Measurements from ENCODE around the gene TBX15. TPM values are rescaled to one million over a fixed set of nuclear protein-coding genes. Genes with fewer than 3 reads are reported as not detected.

The TBX15 gene
- total RNA-seq, 2 experiments from 2014 or later = not detected

DNA sequence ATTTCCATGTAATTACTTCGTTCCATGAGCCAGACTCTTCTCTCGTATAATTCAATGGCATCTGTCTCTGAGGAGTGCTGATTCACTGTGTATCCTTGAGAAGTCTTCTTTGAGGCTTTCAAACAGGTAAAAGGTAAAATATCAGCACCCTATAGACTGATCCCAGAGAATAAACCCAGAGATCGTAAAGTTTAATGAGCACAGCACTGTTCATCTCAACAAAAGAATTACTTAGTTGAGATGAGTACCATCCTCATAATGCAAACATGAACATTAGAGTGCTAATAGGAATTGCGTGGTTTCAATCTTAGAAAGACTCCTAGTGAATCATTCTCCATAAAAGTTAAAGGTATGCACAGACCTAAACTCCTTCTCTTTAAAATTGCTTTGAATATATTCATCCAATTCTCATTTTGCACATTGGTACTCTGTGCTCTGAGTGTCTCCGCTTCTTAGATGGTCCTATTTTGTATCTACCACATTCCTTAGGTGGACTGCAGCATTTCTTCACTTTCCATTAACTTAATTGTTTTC, 97.2 kb downstream of the TBX15 start:
- POLR2A ChIA-PET = no interaction called here
- peaks cover 5% of the 10 kb centered on the region for H3K9me3 Mint-ChIP-seq
- H3K36me3 Mint-ChIP-seq (ENCODE audit: low read depth) = no peaks in the 10 kb centered on the region
- no peak overlapping the region for H3K4me3 Mint-ChIP-seq
- CTCF ChIA-PET = no interaction called here
- DNase-seq = no peak
- no peaks in the 10 kb centered on the region for H3K27me3 Mint-ChIP-seq
- H3K27ac Mint-ChIP-seq = no peak overlapping the region
- no peaks in the 10 kb centered on the region for H3K4me1 Mint-ChIP-seq

DNA sequence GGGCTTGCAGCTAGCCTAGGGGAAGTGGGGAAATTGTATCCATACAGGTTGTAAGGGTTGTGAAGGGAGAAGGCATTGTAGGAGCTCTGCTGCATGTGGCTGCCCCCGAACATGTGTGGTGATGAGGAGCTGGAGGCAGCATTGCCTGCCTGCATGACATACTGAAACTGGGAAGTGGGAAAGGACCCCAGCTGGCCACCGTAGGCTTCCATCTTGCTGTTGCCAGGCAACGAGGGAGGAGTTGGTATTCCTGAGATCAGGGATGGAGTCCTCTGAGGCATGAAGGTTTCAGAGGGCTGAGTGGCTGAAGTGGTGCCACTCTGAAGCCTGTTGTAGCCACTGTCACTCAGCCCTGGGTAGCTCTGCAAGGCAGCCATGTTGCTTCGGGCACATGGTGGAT, 103.2 kb downstream of the TBX15 start:
- no peak overlapping the region for H3K27ac Mint-ChIP-seq
- POLR2A ChIA-PET = no interaction called here
- H3K9me3 Mint-ChIP-seq = no peaks in the 10 kb centered on the region
- H3K36me3 Mint-ChIP-seq (ENCODE audit: low read depth) = no peaks in the 10 kb centered on the region
- H3K27me3 Mint-ChIP-seq = no peaks in the 10 kb centered on the region
- CTCF ChIA-PET = no interaction called here
- no peak overlapping the region for H3K4me3 Mint-ChIP-seq
- H3K4me1 Mint-ChIP-seq = no peaks in the 10 kb centered on the region
- DNase-seq = no peak

DNA sequence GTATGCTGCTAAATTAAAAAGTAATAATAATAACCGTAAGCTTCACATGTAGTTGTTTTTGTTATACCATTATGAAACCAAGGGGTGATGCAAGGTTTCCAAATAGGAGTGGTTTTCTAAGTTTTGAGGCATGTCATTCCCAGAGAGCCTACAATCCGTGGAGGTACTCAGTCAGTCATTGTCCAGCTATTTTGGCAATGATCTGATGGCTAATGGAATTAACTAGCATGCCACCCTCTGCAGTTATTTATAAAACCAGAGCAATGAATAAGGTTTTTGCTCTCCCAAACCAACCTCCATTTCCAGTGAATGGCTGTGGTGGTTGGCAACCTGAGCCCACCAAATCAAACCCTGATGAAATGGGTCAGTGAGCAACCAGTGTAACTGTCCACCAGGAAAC, 106.4 kb downstream of the TBX15 start:
- DNase-seq = no peak
- H3K9me3 Mint-ChIP-seq = no peaks in the 10 kb centered on the region
- H3K4me1 Mint-ChIP-seq = no peaks in the 10 kb centered on the region
- CTCF ChIA-PET = no interaction called here
- no peaks in the 10 kb centered on the region for H3K36me3 Mint-ChIP-seq (ENCODE audit: low read depth)
- no peak overlapping the region for H3K4me3 Mint-ChIP-seq
- H3K27ac Mint-ChIP-seq = no peak overlapping the region
- no peaks in the 10 kb centered on the region for H3K27me3 Mint-ChIP-seq
- POLR2A ChIA-PET = no interaction called here

DNA sequence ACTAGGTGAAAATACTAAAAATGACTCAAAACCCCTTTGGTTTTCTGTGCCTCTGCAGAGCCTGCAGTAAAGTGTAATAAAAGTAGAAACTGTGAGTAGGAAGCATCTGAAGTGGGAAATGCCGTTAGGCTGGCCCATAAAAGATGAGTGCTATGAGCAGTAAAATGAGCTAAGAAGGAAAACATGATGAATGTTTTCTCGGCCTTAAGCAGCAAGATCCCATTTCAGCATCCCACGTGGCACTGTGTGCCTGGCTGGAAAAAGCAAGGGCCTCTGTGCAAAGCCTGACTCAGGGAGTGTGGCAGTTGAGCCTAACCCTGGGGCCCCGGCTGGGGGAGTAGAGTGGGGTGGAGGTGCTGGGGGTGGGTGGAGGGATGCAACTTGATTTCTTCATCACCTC, 109.5 kb downstream of the TBX15 start:
- Mint-ChIP-seq H3K36me3 (ENCODE audit: low read depth) (no peaks in the 10 kb centered on the region), H3K9me3 (no peaks in the 10 kb centered on the region), H3K4me1 (no peaks in the 10 kb centered on the region), H3K27ac (no peak overlapping the region), H3K4me3 (no peak overlapping the region), H3K27me3 (no peaks in the 10 kb centered on the region)
- POLR2A ChIA-PET = no interaction called here
- no peak for DNase-seq
- CTCF ChIA-PET = no interaction called here

DNA sequence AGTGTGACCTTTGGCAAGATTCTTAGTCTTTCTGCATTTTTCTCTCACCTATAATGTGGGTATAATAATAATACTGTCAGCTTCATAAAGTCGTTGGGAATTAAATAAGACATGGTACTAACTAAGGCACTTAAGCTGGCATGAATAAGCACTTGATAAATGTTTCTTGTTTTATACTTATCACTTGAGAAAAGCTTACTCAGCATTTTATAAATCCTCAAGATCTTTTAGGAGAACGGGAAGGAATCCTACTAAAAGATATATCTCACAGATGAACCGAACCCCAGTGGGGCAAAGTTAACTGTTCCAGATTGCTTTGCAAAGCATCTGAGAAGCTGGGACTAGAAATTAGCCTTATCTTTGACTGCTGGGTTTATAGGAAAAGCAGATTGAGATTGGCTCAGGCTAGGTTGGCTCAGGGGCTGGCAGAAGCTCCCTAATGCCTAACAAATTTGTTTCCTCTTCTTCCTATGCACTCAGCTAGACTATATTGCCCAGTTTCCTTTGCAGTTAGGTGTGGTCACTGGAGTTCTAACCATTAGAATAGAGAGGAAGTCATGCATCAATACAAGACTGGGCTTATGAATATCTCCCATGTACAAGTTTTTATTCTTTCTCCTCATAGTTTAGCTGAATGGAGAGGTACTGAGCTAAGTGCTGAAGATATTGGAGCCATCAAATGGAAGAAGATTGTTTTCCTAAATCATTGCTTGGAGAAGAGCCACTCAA, 110.3 kb downstream of the TBX15 start:
- Mint-ChIP-seq H3K9me3 (no peaks in the 10 kb centered on the region), H3K27ac (no peak overlapping the region), H3K4me3 (no peak overlapping the region), H3K4me1 (no peaks in the 10 kb centered on the region), H3K36me3 (ENCODE audit: low read depth) (no peaks in the 10 kb centered on the region), H3K27me3 (no peaks in the 10 kb centered on the region)
- ChIA-PET CTCF (no interaction called here), POLR2A (no interaction called here)
- DNase-seq = no peak

DNA sequence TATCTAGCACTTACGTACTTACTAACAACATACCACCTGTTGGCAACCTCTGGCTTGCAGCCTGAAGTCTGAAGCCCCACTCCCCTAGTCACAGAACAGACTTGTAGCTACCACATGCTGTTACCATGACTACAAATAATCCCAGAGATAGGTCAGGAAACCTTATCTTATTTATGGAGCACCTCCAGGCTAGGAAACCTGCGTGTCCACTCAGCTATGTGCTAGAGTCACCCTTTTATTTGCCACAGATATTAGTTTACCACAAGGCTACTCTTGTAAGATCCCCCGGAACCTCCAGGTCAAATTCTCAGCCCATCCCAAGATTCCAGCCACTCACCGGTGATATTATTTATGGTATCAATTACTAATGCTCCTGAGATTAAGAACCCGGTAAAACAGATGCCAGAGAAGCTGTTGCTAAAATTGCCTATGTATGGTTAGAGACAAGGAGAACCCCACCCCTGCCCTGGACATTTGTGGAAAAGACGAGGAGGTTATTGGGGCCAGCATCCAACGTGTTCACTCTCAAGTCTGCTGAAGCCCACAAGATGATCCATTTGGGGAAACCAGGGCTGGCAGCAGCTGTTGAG, 116.5 kb downstream of the TBX15 start:
- CTCF ChIA-PET = no interaction called here

DNA sequence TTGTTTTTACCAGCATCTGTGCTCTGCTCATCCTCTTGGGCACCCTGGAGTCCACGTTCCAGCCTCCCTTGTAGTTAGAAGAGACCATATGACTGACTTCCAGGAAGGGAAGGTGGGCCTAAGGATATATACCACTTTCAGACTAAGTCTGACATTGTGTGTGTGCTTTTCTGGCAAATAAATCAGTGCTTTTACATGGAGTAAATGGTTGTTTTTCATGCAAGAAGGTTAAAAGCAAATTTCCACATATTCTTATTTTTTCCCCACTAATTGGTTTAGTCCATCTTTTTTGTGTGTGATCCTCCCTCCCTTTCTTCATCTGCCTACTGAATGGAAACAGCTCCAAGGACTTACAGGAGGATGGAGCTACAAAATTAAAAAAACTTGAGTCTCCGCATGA, 119.8 kb downstream of the TBX15 start:
- CTCF ChIA-PET = no interaction called here
- no peak for DNase-seq
- Mint-ChIP-seq H3K27ac (no peak overlapping the region), H3K27me3 (no peaks in the 10 kb centered on the region), H3K4me3 (no peak overlapping the region), H3K9me3 (peaks cover 8% of the 10 kb centered on the region), H3K36me3 (ENCODE audit: low read depth) (no peaks in the 10 kb centered on the region), H3K4me1 (no peaks in the 10 kb centered on the region)
- POLR2A ChIA-PET = no interaction called here

More for the DNA sequence above, 116.5 kb downstream of the TBX15 start:
- H3K4me1 Mint-ChIP-seq = no peaks in the 10 kb centered on the region
- no peaks in the 10 kb centered on the region for H3K9me3 Mint-ChIP-seq
- no peak overlapping the region for H3K4me3 Mint-ChIP-seq
- H3K27ac Mint-ChIP-seq = no peak overlapping the region
- no peak for DNase-seq
- H3K36me3 Mint-ChIP-seq (ENCODE audit: low read depth) = no peaks in the 10 kb centered on the region
- H3K27me3 Mint-ChIP-seq = no peaks in the 10 kb centered on the region
- POLR2A ChIA-PET = no interaction called here

DNA sequence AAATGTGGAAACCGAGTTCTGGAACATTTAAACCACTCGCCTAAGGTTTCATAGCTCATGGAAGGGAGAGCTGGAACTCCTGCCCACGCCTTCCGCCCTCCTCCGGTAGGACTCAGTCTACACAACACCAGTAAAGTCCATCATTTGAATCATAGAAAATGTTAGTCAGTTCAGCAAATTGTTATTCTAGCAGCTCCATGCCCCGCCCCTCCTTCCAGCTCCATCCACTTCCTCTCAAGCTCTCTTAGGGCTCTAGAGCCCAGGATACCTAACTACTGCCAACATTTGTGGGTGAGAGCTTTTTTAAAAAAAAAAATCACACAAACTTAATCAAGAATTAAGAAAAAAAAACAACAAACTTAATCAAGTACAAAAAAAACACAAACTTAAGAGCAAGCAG, 121.8 kb downstream of the TBX15 start:
- H3K36me3 Mint-ChIP-seq (ENCODE audit: low read depth) = no peaks in the 10 kb centered on the region
- H3K4me1 Mint-ChIP-seq = no peaks in the 10 kb centered on the region
- no peak for DNase-seq
- H3K27me3 Mint-ChIP-seq = no peaks in the 10 kb centered on the region
- CTCF ChIA-PET = no interaction called here
- no peak overlapping the region for H3K4me3 Mint-ChIP-seq
- POLR2A ChIA-PET = no interaction called here
- H3K27ac Mint-ChIP-seq = no peak overlapping the region
- H3K9me3 Mint-ChIP-seq = peaks cover 8% of the 10 kb centered on the region

DNA sequence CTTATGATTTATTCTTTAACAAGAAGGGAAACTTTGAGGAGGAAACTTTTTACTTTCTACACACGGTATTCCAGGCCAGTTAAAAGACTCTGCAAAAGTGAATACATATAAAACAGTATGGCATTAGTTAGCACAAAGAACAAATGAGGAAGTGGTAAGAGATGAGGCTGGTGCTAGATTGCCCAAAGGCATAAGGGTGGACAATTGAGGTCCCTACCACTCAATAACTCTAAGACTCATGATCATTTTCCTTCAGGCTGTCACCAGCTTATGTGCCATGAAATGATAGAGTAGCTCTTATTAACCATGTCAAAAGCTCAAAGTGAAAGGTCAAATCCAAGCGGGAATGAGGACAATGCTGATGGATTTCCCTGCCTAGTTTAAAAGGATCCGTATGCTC, 124.5 kb downstream of the TBX15 start:
- H3K4me1 Mint-ChIP-seq = no peaks in the 10 kb centered on the region
- POLR2A ChIA-PET = no interaction called here
- DNase-seq = no peak

DNA sequence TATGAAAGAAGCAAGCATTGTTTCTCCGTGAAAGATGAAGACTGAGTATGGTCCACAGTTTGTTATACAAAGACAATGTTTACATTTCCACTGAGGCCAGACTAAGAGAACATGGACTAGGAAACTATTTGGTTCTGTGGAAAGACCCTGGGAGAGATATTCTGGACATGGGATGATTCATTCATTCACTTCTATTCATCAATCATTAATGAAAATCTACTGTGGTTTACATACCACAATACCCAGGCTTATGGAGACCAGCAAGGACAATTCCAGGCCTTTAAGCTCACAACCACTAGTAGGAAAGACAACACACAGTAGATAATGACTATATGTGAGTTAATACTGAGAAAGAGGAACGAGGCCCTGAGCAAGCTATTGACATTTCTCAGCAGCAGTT, 125.4 kb downstream of the TBX15 start:
- H3K4me1 Mint-ChIP-seq = no peaks in the 10 kb centered on the region
- no peak overlapping the region for H3K27ac Mint-ChIP-seq
- peaks cover 8% of the 10 kb centered on the region for H3K9me3 Mint-ChIP-seq
- no peaks in the 10 kb centered on the region for H3K27me3 Mint-ChIP-seq
- no peak for DNase-seq
- no peak overlapping the region for H3K4me3 Mint-ChIP-seq
- ChIA-PET POLR2A (no interaction called here), CTCF (interaction anchor here (0.6 kb wide), 1 partner anchor 655 kb away, joined by 3 read pairs; no protein-coding TSS in a partner anchor)
- no peaks in the 10 kb centered on the region for H3K36me3 Mint-ChIP-seq (ENCODE audit: low read depth)

More for the DNA sequence above, 124.5 kb downstream of the TBX15 start:
- CTCF ChIA-PET = no interaction called here
- no peak overlapping the region for H3K27ac Mint-ChIP-seq
- H3K36me3 Mint-ChIP-seq (ENCODE audit: low read depth) = no peaks in the 10 kb centered on the region
- no peak overlapping the region for H3K4me3 Mint-ChIP-seq
- H3K9me3 Mint-ChIP-seq = peaks cover 8% of the 10 kb centered on the region
- H3K27me3 Mint-ChIP-seq = no peaks in the 10 kb centered on the region

DNA sequence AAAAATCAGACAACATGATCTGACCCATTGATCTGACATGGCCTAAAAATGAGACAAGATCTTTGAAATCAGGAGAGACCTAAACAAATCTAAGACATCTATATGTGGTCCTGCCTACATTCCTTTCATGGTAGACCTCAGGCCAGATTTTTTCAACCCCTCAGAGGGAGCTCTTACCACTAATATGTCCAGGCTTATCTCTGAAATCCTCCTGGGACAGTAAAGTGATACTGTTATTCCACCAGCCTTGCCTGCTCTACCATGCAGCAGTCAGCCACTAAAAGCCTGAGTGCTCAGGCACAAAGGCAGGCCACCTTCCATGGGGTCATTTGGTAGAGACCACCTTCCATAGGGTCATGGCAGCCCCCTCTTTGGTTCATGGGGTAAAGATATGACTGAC, 126.9 kb downstream of the TBX15 start:
- H3K27me3 Mint-ChIP-seq = no peaks in the 10 kb centered on the region
- H3K4me1 Mint-ChIP-seq = no peaks in the 10 kb centered on the region
- POLR2A ChIA-PET = no interaction called here
- peaks cover 5% of the 10 kb centered on the region for H3K9me3 Mint-ChIP-seq
- CTCF ChIA-PET = no interaction called here
- no peak overlapping the region for H3K27ac Mint-ChIP-seq
- H3K36me3 Mint-ChIP-seq (ENCODE audit: low read depth) = no peaks in the 10 kb centered on the region
- DNase-seq = no peak
- no peak overlapping the region for H3K4me3 Mint-ChIP-seq

DNA sequence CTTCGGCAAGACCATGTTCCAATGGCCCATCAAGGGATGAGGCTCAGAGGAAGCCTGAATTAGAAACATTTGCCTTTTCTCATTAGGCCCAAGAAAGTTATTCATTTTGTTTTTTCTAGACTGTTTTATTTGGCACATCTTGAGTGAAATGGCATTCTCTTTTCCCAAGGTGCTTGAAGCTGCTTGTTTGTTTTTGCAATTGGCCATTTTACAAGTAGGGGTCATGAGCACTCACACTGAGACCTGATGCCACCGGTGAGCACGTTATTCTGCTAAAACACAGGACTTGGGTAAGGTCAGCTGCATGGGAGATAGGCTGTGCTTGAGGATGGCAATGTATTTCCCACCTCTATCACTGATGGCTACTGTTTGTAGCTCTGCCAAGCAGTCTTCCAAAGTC, 128.1 kb downstream of the TBX15 start:
- CTCF ChIA-PET = no interaction called here
- POLR2A ChIA-PET = no interaction called here
- H3K27ac Mint-ChIP-seq = no peak overlapping the region
- no peaks in the 10 kb centered on the region for H3K36me3 Mint-ChIP-seq (ENCODE audit: low read depth)
- H3K27me3 Mint-ChIP-seq = no peaks in the 10 kb centered on the region
- DNase-seq = no peak
- peaks cover under 1% of the 10 kb centered on the region for H3K9me3 Mint-ChIP-seq
- H3K4me1 Mint-ChIP-seq = no peaks in the 10 kb centered on the region
- no peak overlapping the region for H3K4me3 Mint-ChIP-seq

DNA sequence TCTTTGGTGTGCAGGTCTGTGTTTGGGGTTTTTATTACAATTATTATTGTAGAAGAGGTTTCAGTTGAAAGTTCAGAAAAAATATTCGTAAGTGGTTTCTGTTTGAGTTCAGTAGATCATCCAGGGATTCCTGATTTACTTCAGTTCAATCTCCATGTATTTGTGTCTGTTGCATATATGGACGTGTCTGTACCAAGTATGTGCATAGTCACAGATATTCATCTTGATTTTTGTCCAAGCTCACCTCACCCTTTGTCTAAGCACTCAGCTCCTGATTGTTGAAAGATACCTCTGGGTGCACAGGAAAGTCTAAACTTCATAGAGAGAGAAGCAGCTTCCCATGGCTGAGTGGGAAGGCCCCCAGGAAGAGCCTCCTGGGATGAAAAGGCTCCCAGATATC, 141.7 kb downstream of the TBX15 start:
- Mint-ChIP-seq H3K9me3 (peaks cover 7% of the 10 kb centered on the region), H3K4me3 (no peak overlapping the region), H3K36me3 (ENCODE audit: low read depth) (no peaks in the 10 kb centered on the region), H3K4me1 (no peaks in the 10 kb centered on the region), H3K27ac (no peak overlapping the region), H3K27me3 (no peaks in the 10 kb centered on the region)
- ChIA-PET POLR2A (no interaction called here), CTCF (no interaction called here)
- no peak for DNase-seq

DNA sequence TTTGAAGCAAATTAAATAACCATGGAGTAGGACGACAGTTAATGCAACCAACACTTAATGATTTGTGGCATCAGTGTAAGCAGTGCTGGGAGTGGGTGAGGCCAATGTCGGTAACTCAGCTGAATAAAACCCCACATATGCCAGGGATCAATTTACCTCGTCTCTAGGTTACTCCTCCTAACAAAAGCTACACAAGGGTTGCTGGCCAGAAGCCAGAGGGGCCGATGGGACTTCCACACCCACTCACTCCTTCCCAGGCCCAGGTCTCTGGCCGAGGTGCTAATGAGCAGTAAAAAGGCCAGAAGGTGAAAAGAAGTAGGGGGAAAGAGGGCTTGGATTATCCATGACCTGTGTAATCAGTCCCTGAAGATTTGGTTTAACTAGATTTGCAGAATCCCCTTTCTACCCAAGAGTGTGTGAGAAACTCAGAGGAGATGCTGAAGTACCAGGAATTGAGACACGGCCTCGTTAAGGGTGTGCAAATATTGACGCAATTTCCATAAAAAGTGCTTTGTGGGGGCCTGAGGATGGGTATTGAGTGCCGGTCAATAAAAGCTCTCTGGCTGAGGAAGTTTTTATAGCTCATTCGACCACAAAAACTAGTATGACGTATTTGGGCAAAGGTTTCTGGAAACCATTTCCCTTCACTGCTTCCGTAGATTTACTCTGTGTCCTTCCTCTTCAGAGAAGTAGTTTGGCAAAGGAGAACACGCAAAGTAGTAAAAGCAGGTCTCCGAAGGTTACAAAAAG, 145.5 kb downstream of the TBX15 start:
- POLR2A ChIA-PET = no interaction called here
- Mint-ChIP-seq H3K27ac (no peak overlapping the region), H3K4me1 (no peaks in the 10 kb centered on the region)

More for the DNA sequence above, 145.5 kb downstream of the TBX15 start:
- Mint-ChIP-seq H3K4me3 (no peak overlapping the region), H3K36me3 (ENCODE audit: low read depth) (no peaks in the 10 kb centered on the region), H3K27me3 (no peaks in the 10 kb centered on the region), H3K9me3 (no peaks in the 10 kb centered on the region)
- CTCF ChIA-PET = no interaction called here
- DNase-seq = no peak
